ENCODE results near the gene UPK1A.
A peak's percentile ranks its signal among the peaks of the same experiment; 100 is the strongest.

UPK1A gene

DNA sequence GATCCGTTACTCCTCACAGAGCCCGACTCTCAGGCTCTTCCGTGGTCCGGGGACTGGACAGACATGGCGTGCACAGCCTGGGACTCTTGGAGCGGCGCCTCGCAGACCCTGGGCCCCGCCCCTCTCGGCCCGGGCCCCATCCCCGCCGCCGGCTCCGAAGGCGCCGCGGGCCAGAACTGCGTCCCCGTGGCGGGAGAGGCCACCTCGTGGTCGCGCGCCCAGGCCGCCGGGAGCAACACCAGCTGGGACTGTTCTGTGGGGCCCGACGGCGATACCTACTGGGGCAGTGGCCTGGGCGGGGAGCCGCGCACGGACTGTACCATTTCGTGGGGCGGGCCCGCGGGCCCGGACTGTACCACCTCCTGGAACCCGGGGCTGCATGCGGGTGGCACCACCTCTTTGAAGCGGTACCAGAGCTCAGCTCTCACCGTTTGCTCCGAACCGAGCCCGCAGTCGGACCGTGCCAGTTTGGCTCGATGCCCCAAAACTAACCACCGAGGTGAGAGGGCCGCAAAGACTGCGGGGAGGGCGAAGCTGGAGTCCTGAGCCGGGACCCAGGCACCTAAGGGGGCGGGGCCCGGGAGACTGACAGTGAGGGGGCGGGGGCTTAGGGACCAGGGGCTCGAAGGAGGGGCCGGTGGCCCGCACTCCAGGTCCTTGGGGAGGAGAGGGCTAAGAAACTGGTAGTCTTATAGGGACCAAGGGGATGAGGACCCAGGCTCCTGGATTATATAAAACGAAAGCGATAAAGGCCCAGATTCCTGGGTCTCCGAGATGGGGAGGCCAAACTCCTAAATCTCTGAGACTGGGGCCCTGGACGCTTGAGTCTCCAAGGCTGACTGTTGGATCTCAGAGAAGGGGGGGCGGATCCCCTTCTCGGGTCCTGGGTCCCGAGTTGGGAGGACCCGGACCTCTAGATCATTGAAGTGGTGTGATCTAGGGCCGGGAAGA is 22.8 kb upstream of the UPK1A start:
- H3K4me3 ChIP-seq (ENCODE audit: low read depth, low read length), result peak overlapping the region; percentile 53
- TF ChIP-seq, protein P1, sequence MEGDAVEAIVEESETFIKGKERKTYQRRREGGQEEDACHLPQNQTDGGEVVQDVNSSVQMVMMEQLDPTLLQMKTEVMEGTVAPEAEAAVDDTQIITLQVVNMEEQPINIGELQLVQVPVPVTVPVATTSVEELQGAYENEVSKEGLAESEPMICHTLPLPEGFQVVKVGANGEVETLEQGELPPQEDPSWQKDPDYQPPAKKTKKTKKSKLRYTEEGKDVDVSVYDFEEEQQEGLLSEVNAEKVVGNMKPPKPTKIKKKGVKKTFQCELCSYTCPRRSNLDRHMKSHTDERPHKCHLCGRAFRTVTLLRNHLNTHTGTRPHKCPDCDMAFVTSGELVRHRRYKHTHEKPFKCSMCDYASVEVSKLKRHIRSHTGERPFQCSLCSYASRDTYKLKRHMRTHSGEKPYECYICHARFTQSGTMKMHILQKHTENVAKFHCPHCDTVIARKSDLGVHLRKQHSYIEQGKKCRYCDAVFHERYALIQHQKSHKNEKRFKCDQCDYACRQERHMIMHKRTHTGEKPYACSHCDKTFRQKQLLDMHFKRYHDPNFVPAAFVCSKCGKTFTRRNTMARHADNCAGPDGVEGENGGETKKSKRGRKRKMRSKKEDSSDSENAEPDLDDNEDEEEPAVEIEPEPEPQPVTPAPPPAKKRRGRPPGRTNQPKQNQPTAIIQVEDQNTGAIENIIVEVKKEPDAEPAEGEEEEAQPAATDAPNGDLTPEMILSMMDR (IDR thresholded peaks at IDR 0.05; ENCODE audit: low read depth, low read length), result no peak
- peak; percentile 82 for DNase-seq (ENCODE audit: low read depth, low spot score)
- in situ Hi-C loops (cut with HindIII; ENCODE audit: low sequenced_read_pairs), result no loop called here

- TF ChIP-seq, protein P1 (IDR thresholded peaks at IDR 0.05; ENCODE audit: low read depth, low read length), result no peak
- H3K4me3 ChIP-seq (ENCODE audit: low read depth, low read length), result peak overlapping the region; percentile 53
- peak; percentile 95 for DNase-seq (ENCODE audit: low read depth, low spot score)
- in situ Hi-C loops (cut with HindIII; ENCODE audit: low sequenced_read_pairs), result no loop called here
These were observed 21.9 kb upstream of the UPK1A start for GRCh38 chr19:35644206-35644986.

DNA sequence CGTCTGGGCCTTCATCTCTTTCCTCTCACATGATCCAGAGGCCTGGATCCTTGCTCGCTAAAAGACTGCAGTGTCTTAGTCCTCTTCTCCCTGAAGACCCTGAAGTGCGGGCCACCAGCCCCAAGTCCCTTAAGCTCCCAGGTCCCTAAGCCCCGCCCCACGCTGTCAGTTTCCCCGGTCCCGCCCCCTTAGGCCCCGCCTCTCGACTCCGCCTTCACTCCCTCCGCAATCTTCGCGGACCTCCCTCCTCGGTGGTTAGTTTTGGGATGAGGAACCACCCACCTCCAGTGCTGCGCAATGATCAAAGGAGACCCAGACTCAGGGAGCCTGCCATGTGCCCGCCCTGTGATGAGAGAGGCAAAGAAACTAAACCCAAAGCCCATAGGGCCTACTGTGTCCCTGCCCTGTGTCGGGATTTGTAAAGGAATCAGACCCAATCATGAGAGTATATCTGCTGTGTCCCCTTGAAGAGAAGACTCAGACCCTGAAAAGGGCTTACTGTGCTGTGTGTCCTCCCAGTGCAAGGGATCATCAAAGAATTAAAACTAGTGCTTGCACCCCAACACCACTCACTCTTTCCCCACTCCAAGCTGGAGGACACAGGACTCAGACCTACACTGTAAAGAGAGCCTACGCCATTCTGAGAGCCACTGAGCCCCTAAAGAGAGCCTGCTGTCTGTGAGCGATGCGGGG is 21.2 kb upstream of the UPK1A start:
- TF ChIP-seq, protein P1 (IDR thresholded peaks at IDR 0.05; ENCODE audit: low read depth, low read length), result no peak
- peak; percentile 47 for DNase-seq (ENCODE audit: low read depth, low spot score)
- peak overlapping the region; percentile 53 for H3K4me3 ChIP-seq (ENCODE audit: low read depth, low read length)
- in situ Hi-C loops (cut with HindIII; ENCODE audit: low sequenced_read_pairs), result no loop called here

- no peak overlapping the region for H3K4me3 ChIP-seq (ENCODE audit: low read depth, low read length)
- in situ Hi-C loops (cut with HindIII; ENCODE audit: low sequenced_read_pairs), result no loop called here
- TF ChIP-seq, protein P1 (IDR thresholded peaks at IDR 0.05; ENCODE audit: low read depth, low read length), result no peak
- no peak for DNase-seq (ENCODE audit: low read depth, low spot score)
These were observed 20.4 kb upstream of the UPK1A start for GRCh38 chr19:35645680-35646511.

- in situ Hi-C loops (cut with HindIII; ENCODE audit: low sequenced_read_pairs), result no loop called here
- H3K4me3 ChIP-seq (ENCODE audit: low read depth, low read length), result peak within 1 kb of the TSS; percentile 95
- peak; percentile 96 for DNase-seq (ENCODE audit: low read depth, low spot score)
- TF ChIP-seq, protein P1 (IDR thresholded peaks at IDR 0.05; ENCODE audit: low read depth, low read length), result no peak
These were observed 18.0 kb upstream of the UPK1A start, which contains the start of gene COX6B1 for GRCh38 chr19:35648017-35648961. TSS of gene COX6B1 (plus strand) at chr19:35648323. CDS start at chr19:35651244, 2,921 bp downstream.
